ENCODE measurements around the gene GALNT17.

GRCh38 chr7:71332207-71332606 lies 200.3 kb downstream of the GALNT17 start:
- TF ChIP-seq, protein P1, sequence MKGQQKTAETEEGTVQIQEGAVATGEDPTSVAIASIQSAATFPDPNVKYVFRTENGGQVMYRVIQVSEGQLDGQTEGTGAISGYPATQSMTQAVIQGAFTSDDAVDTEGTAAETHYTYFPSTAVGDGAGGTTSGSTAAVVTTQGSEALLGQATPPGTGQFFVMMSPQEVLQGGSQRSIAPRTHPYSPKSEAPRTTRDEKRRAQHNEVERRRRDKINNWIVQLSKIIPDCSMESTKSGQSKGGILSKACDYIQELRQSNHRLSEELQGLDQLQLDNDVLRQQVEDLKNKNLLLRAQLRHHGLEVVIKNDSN (IDR thresholded peaks at IDR 0.05), result no peak
- no peak for TF ChIP-seq EGR1 (IDR thresholded peaks at IDR 0.05)
- TF ChIP-seq, protein P2, sequence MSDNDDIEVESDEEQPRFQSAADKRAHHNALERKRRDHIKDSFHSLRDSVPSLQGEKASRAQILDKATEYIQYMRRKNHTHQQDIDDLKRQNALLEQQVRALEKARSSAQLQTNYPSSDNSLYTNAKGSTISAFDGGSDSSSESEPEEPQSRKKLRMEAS (IDR thresholded peaks at IDR 0.05), result no peak
